Epithelial cell of esophagus (primary cell): Measurements from ENCODE around the gene TDRD12.

Experiments used
- DNase-seq: peaks from one replicate; pipeline ENCODE4 v3.0.0; 2010; ENCODE audit warnings: low read depth
- H3K4me3 ChIP-seq: 2 replicates; pipeline ENCODE4 v1.5.1; 2011; ENCODE audit warnings: mild to moderate bottlenecking, low read length, control low read depth
- TF ChIP-seq, protein P1 (sequence below): IDR thresholded peaks from 2 replicates; pipeline ENCODE4 v1.5.1; 2011; ENCODE audit warnings: low read depth, mild to moderate bottlenecking, low read length, control low read depth, inconsistent platforms; ENCODE audit not compliant: insufficient read depth; ENCODE audit errors: missing control alignments

The TDRD12 gene

GRCh38 chr19:32876919-32877285 is 157.3 kb downstream of the TDRD12 start:
- TF ChIP-seq, protein P1, sequence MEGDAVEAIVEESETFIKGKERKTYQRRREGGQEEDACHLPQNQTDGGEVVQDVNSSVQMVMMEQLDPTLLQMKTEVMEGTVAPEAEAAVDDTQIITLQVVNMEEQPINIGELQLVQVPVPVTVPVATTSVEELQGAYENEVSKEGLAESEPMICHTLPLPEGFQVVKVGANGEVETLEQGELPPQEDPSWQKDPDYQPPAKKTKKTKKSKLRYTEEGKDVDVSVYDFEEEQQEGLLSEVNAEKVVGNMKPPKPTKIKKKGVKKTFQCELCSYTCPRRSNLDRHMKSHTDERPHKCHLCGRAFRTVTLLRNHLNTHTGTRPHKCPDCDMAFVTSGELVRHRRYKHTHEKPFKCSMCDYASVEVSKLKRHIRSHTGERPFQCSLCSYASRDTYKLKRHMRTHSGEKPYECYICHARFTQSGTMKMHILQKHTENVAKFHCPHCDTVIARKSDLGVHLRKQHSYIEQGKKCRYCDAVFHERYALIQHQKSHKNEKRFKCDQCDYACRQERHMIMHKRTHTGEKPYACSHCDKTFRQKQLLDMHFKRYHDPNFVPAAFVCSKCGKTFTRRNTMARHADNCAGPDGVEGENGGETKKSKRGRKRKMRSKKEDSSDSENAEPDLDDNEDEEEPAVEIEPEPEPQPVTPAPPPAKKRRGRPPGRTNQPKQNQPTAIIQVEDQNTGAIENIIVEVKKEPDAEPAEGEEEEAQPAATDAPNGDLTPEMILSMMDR = no peak
- peak; percentile 7 for DNase-seq
- no peak overlapping the region for H3K4me3 ChIP-seq
